ENCODE measurements around the gene PLEKHA4.
A peak's percentile ranks its signal among the peaks of the same experiment; 100 is the strongest.
"Not testable (repeated sequence)": the region's sequence is repeated elsewhere in the genome, so short reads cannot be mapped to it uniquely, and the experiment has no call there.

The PLEKHA4 gene

DNA sequence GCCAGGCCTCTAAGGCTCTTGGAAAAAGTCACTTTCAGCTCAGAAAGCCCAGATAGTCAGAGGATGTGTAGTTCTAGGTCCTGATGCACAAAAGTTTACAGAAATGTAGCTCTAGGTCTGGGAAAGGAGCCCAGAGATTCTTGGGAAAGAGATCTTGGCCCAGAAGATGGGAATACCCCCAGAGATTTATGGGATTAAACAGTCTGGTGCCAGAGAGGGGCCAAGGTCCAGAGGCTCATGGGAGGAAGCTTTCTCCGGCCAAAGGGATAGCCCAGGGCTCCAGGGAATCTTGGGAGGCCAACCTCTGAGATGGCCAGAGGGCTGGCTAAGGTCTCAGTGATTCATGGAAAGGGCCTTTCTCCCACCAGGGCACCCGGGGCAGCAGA lies 72.7 kb downstream of the PLEKHA4 start:
- no peak for DNase-seq

DNA sequence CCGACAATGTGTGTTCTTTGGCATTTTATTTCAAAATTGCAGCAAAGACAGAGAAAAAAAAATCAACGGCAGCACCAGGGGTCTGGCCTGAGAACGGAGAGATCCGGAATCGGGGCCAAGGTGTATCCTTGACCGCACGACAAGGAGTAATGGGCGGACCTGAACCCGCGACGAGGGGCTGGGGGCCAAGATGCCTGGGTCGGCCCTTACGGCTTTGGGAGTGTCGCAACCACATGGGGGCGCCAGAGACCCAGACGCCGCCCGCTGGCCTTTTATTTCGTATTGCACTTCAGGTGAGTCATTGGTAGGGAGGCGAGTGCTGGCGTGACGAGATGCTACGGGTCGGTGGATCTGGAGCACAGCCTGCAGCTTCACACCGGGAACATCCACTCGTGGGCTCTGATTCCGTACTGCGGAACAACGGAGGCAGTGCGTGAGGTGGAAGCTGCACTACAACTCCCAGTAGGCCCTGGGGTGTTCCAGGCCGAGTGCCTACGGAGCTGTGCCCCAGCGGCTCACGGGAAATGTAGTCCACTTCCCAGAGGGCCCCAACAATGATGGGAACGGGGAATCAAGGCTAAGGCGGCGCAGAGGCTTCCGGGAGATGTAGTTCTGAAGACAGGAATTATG lies 73.2 kb downstream of the PLEKHA4 start:
- peak; percentile 90 for DNase-seq

DNA sequence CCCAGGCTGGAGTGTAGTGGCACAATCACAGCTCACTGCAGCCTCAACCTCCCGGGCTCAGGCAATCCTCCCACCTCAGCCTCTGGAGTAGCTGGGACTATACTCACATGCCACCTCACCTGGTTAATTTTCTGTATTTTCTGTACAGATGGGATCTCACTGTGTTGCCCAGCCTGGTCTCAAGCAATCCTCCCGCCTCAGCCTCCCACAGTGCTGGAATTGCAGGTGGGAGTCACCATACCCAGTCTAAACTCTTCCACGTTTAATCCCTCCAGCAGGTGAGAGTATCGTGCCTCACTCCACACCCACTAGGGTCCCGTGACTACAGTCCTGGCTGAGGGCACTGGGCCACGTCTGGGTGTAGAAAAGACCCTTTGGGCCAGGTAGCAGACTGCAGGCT lies 74.1 kb downstream of the PLEKHA4 start:
- DNase-seq = no peak

DNA sequence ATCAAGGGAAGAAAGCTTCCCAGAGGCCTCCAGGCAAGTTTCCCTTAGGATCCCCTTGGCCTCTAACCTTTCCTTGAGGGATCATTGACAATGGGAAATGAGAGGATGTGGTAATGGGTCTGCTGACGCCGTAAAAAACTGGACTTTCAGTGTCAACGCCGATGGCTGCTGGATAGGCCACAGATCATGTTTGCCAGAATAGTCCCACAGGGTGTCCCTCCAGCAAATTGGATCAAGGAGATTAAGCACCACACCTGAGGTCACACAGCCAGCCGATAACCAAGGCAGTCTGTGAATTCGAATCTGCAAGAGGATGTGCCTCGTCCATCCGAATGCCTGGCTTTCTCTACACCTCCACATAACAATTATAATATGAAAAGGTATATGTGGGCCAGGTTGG lies 75.1 kb downstream of the PLEKHA4 start:
- DNase-seq = no peak

DNA sequence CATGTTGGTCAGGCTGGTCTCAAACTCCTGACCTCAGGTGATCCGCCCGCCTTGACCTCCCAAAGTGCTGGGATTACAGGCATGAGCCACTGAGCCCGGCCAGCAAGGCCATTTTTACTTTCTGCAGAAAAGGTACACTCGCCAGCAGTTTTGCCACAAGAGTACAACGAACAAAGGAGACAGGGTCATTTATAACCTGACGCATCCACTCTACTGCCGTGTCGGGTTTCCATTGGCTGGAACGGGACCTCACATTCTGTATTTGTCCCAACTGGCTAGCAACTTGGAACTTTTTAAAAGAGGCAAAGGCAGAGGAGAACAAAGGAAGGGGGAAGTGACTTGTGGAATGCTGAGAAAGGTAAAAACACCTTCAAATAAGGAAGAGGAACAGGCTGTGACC lies 81.1 kb downstream of the PLEKHA4 start:
- DNase-seq = not testable (repeated sequence)
